ENCODE measurements around the gene PRR36.

The PRR36 gene

GRCh38 chr19:7913652-7914051 lies 39.5 kb upstream of the PRR36 start:
- no peak for DNase-seq (ENCODE audit: low spot score)

GRCh38 chr19:7912697-7913564 lies 38.7 kb upstream of the PRR36 start:
- no peak for DNase-seq (ENCODE audit: low spot score)

- DNase-seq (ENCODE audit: low spot score): no peak
Observed at GRCh38 chr19:7912144-7912696, 38.0 kb upstream of the PRR36 start.

DNA sequence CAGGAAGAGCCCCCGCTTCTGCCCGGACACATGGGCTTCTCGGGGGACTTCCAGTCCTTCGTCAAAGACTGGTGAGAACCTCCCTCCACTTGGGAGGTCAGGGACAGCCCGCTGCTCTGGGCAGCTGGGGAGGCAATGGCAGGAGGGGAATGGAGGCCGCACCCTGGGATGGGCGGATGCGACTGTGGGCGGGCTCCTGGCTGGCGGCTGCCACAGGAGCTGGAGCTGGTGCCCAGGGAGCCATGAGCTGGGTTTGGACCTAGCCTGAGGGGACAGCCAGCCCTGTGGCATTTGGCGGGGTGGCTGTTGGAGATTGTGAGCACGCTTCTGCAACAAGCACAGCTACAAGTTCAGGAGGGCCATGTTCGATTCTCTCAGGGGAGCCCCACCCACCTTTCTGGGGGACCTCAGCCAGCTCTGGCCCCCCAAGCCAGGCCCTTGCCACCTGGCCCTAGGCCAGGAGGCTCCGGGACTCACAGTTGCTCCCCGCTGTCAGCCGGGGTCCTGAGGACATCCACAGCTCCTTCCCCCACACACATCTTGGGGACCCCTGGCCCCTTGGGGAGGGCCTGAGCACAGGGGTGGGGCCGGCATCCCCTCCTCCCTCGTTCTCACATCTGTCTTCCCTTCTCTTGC lies 37.4 kb upstream of the PRR36 start:
- no peak for DNase-seq (ENCODE audit: low spot score)

- DNase-seq (ENCODE audit: low spot score): no peak
Observed at GRCh38 chr19:7910321-7911161, 36.4 kb upstream of the PRR36 start.

GRCh38 chr19:7909471-7910067 lies 35.4 kb upstream of the PRR36 start:
- no peak for DNase-seq (ENCODE audit: low spot score)

DNA sequence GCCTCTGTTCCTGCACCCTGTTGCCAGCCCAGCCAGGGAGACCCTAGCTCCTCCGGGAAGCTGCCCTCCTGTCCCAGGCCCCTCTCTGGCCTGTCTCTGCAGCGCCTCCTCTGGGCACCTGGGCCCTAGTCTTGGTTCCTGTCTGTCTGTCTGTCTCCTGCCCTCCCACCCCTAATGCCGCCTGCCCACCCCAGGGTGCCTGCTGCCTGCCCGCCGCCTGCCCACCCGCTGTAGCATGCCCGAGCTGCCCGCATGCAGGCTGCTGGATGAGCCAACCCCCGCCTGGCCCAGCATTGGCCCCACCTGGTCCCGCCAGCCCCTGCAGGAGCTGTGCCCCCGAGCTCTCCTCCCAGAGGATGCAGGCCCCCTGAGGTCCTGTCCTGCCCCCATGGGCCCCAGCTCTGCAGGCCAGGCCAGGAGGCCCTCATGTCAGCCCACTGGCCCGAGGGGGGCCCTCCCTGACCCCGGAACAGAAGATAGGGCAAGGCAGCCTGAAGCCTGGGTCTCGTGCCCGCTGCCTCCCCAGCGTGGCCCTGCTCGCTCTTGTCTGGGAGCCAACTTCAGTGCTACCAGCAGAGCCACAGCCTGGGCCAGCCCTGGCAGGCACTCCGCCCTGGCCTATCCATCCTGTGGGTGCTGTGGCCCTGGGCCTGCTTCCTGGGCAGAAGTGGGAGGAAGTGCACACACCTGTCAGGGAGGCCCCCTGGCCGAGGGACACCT lies 34.7 kb upstream of the PRR36 start:
- no peak for DNase-seq (ENCODE audit: low spot score)

DNA sequence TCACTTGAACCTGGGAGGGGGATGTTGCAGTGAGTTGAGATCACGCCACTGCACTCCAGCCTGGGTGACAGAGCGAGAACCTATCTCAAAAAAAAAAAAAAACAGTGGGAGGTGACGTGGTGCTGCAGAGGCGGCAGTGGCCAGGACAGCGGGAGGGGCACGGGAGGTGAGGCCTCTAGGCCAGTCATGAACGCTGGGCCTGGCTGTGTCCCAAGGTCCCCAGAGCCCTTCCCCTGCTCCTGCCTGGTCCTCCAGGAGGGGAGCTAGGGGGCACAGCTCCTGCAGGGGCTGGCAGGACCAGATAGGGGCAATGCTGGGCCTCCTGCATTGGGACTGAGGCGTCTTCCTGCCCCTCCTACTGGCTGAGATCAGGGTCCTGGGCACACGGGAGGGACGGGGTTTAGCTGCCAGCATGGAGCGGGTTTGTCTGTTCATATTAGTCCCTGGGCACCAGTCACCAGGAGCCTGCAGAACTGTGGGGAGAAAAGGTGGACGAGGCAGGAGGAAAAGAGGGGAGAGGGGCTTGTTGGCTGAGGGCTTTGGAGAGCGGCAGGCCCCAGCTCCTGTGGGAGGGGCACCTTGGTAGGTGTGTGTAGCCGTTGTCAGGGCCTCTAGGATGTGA lies 34.0 kb upstream of the PRR36 start:
- no peak for DNase-seq (ENCODE audit: low spot score)

GRCh38 chr19:7907544-7907943 lies 33.4 kb upstream of the PRR36 start:
- no peak for DNase-seq (ENCODE audit: low spot score)

DNA sequence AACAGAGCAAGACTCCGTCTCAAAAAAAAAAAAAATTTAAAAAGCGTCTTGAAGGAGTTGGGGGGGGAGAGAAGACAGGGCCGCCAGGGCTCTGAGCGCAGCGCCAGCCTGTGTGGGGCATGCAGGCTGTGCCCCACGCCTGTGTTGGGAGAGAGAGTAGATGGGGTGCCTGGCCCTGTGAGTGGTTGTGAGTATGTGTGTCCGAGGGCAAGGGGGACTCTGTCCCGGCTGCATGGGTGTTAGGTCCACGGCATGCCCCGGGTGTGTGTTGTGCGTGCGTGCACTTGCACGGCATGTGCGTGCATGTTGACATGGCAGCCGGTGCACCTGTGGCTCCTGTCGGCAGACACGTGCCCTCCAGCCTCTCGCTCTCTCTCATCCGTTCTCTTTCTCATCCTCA lies 32.9 kb upstream of the PRR36 start:
- no peak for DNase-seq (ENCODE audit: low spot score)

DNA sequence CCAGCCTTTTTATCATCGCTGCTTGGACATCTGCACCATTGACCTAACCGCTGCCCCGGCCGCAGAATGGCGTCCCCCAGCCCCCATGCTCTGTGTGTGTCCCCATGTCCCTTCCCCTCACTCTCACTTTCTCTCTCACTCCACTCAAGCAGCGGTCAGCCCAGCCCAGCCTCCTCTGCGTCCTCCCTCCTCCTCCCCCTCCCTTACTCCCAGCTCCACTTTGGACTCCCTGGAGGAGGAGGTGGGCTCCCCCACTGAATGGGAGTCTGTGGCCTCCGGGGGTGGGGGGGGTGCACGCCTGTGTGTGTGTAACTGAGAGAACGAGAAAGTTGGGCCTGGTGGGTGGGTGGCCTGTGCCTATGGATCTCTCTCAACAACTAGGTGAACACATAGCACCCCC lies 31.7 kb upstream of the PRR36 start:
- no peak for DNase-seq (ENCODE audit: low spot score)

GRCh38 chr19:7905268-7905667 lies 31.1 kb upstream of the PRR36 start:
- no peak for DNase-seq (ENCODE audit: low spot score)

- DNase-seq (ENCODE audit: low spot score): peak; percentile 62
Observed at GRCh38 chr19:7904074-7905020, 30.2 kb upstream of the PRR36 start.

GRCh38 chr19:7903244-7904073 lies 29.3 kb upstream of the PRR36 start, which contains the start of gene MAP2K7:
TSS of gene MAP2K7 (plus strand) at chr19:7903877. CDS start at chr19:7903945, 68 bp downstream.
- DNase-seq (ENCODE audit: low spot score): peak; percentile 100

GRCh38 chr19:7902796-7903243 lies 28.6 kb upstream of the PRR36 start:
- no peak for DNase-seq (ENCODE audit: low spot score)

DNA sequence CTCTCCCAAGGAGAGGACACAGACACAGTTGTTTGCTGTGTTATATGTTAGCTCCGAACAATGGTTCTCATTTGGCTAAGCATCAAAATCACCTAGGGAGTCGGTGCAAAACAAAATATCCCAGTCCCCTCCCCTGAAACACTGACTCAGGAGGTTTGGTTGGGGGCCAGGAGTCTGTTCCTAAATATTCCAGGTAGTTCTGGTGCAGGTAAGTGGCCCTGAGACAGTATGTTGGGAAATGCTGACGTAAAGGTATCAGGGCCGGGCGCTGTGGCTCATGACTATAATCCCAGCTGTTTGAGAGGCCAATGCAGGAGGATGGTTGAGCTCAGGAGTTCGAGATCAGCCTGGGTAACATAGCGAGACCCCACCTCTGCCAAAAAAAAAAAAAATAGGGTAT lies 27.1 kb upstream of the PRR36 start:
- no peak for DNase-seq (ENCODE audit: low spot score)

DNA sequence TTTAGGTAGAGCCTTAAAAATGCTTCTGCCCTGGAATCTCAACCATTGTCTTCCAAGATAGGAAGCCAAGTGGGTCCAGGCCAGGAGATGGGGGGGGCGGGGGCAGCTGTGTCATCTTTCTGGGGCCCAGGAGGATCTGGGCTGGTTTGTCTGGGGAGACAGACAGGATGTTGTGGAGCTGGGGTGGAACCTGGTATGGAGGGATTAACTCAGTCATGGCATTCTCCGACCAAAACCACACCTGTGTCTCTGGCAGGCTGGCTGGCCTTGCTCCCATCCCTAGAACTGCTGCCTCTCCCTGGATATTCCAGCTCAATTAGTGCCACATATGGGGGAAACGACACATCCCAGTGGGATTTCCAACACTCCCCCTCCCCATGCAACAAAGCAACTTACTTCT lies 26.7 kb upstream of the PRR36 start:
- no peak for DNase-seq (ENCODE audit: low spot score)

DNA sequence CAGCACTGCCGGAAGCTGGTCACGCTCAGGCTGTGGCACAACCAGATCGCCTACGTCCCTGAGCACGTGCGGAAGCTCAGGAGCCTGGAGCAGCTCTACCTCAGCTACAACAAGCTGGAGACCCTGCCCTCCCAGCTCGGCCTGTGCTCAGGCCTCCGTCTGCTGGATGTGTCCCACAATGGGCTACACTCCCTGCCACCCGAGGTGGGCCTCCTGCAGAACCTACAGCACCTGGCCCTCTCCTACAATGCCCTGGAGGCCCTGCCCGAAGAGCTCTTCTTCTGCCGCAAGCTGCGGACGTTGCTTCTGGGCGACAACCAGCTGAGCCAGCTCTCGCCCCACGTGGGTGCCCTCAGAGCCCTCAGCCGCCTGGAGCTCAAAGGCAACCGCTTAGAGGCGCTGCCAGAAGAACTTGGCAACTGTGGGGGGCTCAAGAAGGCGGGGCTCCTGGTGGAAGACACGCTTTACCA lies 26.2 kb upstream of the PRR36 start:
- DNase-seq (ENCODE audit: low spot score): no peak
